ENCODE measurements around the gene ANKRA2.

DNA sequence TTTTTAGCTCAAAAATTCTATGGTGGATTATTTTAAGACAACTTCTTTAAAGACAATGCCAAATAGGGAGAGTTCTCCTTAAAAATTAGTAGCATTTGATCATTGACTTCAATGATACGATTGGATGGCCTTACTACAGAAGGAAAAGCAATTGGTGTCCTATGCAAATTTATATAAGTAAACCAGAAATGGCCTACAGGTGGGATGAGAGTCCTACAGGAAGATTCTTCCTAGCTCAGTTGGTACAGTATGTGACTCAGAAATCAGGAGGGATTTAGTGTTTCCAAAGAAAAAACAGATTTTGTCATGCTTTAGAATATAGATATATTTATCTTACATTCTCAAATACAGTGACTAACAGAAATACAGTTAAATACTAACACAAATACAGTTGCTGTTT is 6.5 kb downstream of the ANKRA2 start:
- TF ChIP-seq, protein P1, sequence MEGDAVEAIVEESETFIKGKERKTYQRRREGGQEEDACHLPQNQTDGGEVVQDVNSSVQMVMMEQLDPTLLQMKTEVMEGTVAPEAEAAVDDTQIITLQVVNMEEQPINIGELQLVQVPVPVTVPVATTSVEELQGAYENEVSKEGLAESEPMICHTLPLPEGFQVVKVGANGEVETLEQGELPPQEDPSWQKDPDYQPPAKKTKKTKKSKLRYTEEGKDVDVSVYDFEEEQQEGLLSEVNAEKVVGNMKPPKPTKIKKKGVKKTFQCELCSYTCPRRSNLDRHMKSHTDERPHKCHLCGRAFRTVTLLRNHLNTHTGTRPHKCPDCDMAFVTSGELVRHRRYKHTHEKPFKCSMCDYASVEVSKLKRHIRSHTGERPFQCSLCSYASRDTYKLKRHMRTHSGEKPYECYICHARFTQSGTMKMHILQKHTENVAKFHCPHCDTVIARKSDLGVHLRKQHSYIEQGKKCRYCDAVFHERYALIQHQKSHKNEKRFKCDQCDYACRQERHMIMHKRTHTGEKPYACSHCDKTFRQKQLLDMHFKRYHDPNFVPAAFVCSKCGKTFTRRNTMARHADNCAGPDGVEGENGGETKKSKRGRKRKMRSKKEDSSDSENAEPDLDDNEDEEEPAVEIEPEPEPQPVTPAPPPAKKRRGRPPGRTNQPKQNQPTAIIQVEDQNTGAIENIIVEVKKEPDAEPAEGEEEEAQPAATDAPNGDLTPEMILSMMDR (IDR thresholded peaks at IDR 0.05 in 2 of 3, conservative IDR thresholded peaks at IDR 0.05 in 1 of 3; ENCODE audit: control insufficient read depth in 2 of 3, extremely low read depth in 1 of 3, insufficient read depth in 1 of 3, low read depth in 3 of 3, low read length in 3 of 3), result no peak
- no peak for TF ChIP-seq HDAC2 (IDR thresholded peaks at IDR 0.05)
- TF ChIP-seq ZNF217 (IDR thresholded peaks at IDR 0.05), result no peak
- no peak for TF ChIP-seq CBX3 (IDR thresholded peaks at IDR 0.05; ENCODE audit: borderline replicate concordance, low read depth)
- no peak for TF ChIP-seq POLR2AphosphoS5 (IDR thresholded peaks at IDR 0.05; ENCODE audit: low read length)
- no peak for TF ChIP-seq GABPA (IDR thresholded peaks at IDR 0.05; ENCODE audit: low read depth)
- no peak for TF ChIP-seq ATF7 (IDR thresholded peaks at IDR 0.05; ENCODE audit: low read depth)
- TF ChIP-seq, protein P2, sequence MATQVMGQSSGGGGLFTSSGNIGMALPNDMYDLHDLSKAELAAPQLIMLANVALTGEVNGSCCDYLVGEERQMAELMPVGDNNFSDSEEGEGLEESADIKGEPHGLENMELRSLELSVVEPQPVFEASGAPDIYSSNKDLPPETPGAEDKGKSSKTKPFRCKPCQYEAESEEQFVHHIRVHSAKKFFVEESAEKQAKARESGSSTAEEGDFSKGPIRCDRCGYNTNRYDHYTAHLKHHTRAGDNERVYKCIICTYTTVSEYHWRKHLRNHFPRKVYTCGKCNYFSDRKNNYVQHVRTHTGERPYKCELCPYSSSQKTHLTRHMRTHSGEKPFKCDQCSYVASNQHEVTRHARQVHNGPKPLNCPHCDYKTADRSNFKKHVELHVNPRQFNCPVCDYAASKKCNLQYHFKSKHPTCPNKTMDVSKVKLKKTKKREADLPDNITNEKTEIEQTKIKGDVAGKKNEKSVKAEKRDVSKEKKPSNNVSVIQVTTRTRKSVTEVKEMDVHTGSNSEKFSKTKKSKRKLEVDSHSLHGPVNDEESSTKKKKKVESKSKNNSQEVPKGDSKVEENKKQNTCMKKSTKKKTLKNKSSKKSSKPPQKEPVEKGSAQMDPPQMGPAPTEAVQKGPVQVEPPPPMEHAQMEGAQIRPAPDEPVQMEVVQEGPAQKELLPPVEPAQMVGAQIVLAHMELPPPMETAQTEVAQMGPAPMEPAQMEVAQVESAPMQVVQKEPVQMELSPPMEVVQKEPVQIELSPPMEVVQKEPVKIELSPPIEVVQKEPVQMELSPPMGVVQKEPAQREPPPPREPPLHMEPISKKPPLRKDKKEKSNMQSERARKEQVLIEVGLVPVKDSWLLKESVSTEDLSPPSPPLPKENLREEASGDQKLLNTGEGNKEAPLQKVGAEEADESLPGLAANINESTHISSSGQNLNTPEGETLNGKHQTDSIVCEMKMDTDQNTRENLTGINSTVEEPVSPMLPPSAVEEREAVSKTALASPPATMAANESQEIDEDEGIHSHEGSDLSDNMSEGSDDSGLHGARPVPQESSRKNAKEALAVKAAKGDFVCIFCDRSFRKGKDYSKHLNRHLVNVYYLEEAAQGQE (IDR thresholded peaks at IDR 0.05; ENCODE audit: low read depth, low read length), result no peak
